Ovary (tissue), 3 donors: ENCODE results near the gene GSKIP.

Experiments
- POLR2A ChIP-seq: fragments of 450-650 bp; IDR thresholded peaks from one replicate; pipeline ENCODE4 v1.6.1; 2017; ENCODE audit warnings: antibody characterized with exemption, mild to moderate bottlenecking, moderate library complexity
- TF ChIP-seq, protein P1 (sequence below), 3 donors: fragments of 450-650 bp in 2 of 3; fragments of 200-600 bp in 1 of 3; IDR thresholded peaks; one replicate each; pipeline versions ENCODE4 v1.5.1 to v1.8.0; 2016 to 2022; ENCODE audit warnings: antibody characterized with exemption in 3 of 3, mild to moderate bottlenecking in 1 of 3
- donor health status: DM: no; HTN: no; CAD: no.

DNA sequence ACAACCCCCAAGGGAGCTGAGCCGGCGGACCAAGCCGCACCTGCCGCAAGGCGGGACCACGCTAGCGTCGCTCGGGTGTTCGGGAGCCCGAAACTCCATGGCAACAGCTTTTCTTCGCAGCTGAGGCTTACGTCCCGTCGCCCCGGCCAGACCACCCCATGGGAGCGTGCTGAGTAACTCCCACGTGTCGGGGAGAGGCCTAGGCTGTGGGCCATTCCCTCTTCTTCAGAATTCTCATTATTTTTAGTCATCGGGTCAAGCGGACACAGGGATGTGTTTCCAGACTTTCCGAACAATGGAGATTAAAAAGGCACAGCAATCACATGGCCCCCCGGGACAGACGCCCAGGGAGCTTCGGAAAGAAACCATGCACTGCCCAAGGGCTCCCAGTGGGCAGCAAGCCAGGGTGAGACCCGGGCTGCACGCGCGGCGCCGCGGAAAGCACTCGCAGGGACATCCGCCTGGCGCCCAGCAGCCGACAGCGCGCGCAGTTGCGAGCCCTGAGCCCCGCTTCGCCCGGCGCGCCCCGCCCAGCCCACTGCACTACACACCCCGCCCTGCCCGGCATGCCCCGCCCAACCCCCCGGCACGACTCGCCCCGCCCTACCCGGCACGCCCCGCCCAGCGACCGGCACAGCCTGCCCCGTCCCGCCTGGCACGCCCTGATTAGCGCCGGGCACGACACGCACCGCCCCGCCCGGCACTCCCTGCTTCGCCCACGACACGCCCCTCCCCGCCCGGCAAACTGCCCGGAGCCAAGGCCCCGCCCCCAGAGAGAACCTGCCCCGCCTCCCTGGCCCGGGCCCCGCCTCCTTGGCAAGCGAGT lies 28.2 kb downstream of the GSKIP start:
- TF ChIP-seq, protein P1, sequence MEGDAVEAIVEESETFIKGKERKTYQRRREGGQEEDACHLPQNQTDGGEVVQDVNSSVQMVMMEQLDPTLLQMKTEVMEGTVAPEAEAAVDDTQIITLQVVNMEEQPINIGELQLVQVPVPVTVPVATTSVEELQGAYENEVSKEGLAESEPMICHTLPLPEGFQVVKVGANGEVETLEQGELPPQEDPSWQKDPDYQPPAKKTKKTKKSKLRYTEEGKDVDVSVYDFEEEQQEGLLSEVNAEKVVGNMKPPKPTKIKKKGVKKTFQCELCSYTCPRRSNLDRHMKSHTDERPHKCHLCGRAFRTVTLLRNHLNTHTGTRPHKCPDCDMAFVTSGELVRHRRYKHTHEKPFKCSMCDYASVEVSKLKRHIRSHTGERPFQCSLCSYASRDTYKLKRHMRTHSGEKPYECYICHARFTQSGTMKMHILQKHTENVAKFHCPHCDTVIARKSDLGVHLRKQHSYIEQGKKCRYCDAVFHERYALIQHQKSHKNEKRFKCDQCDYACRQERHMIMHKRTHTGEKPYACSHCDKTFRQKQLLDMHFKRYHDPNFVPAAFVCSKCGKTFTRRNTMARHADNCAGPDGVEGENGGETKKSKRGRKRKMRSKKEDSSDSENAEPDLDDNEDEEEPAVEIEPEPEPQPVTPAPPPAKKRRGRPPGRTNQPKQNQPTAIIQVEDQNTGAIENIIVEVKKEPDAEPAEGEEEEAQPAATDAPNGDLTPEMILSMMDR (IDR thresholded peaks at IDR 0.05): no peak
- TF ChIP-seq POLR2A: no peak
